Neural progenitor cell (in vitro differentiated cells): ENCODE data around the gene BCAR1. TPM values are rescaled to one million over a fixed set of nuclear protein-coding genes. Genes with fewer than 3 reads are reported as not detected.
"Not testable (repeated sequence)": the region's sequence is repeated elsewhere in the genome, so short reads cannot be mapped to it uniquely, and the experiment has no call there.

ENCODE experiments used
- DNase-seq: peaks from one replicate; pipeline ENCODE4 v3.0.0-alpha.2; 2016; ENCODE audit warnings: low spot score
- H2AFZ ChIP-seq: fragments of 200-600 bp; sonication (generic); replicated peaks from 2 replicates; pipeline ENCODE4 v1.6.1; 2016; ENCODE audit warnings: antibody characterized with exemption
- H3F3A ChIP-seq: fragments of 200-600 bp; sonication (generic); 2 replicates; pipeline ENCODE4 v1.6.1; 2016; ENCODE audit warnings: antibody characterized with exemption, low read depth
- H3K27ac ChIP-seq: fragments of 200-600 bp; sonication (generic); 2 replicates; pipeline ENCODE4 v1.5.1; 2016; ENCODE audit warnings: mild to moderate bottlenecking
- H3K27me3 ChIP-seq: fragments of 200-600 bp; sonication (generic); 2 replicates; pipeline ENCODE4 v1.6.1; 2016; ENCODE audit warnings: mild to moderate bottlenecking, moderate library complexity
- H3K36me3 ChIP-seq: fragments of 200-600 bp; sonication (generic); 2 replicates; pipeline ENCODE4 v1.5.1; 2016
- H3K4me1 ChIP-seq: fragments of 200-600 bp; sonication (generic); 2 replicates; pipeline ENCODE4 v1.6.1; 2016; ENCODE audit warnings: mixed run types
- H3K4me2 ChIP-seq: fragments of 200-600 bp; sonication (generic); 2 replicates; pipeline ENCODE4 v1.6.1; 2016
- H3K4me3 ChIP-seq: fragments of 200-600 bp; sonication (generic); 2 replicates; pipeline ENCODE4 v1.5.1; 2016
- H3K79me2 ChIP-seq: fragments of 200-600 bp; sonication (generic); 2 replicates; pipeline ENCODE4 v1.6.1; 2016; ENCODE audit warnings: low read depth
- H3K9ac ChIP-seq: fragments of 200-600 bp; sonication (generic); 2 replicates; pipeline ENCODE4 v1.6.1; 2016
- H3K9me3 ChIP-seq: fragments of 200-600 bp; sonication (generic); 2 replicates; pipeline ENCODE4 v1.5.1; 2016; ENCODE audit warnings: low read depth
- H4K20me1 ChIP-seq: fragments of 200-600 bp; sonication (generic); 2 replicates; pipeline ENCODE4 v1.6.1; 2016; ENCODE audit warnings: low read depth
- H3K27ac Mint-ChIP-seq: 3 replicates; pipeline ENCODE4 v1.8.0; 2021; ENCODE audit warnings: mixed read lengths
- H3K27me3 Mint-ChIP-seq: 2 replicates; pipeline ENCODE4 v1.8.0; 2022; ENCODE audit warnings: low read depth, mild to moderate bottlenecking, inconsistent platforms, moderate library complexity, mixed read lengths; ENCODE audit not compliant: insufficient read depth
- H3K36me3 Mint-ChIP-seq: 3 replicates; pipeline ENCODE4 v1.8.0; 2021; ENCODE audit warnings: mixed read lengths
- H3K4me1 Mint-ChIP-seq: 3 replicates; pipeline ENCODE4 v1.8.0; 2021; ENCODE audit warnings: mixed read lengths
- H3K4me3 Mint-ChIP-seq: 3 replicates; pipeline ENCODE4 v1.8.0; 2021; ENCODE audit warnings: mild to moderate bottlenecking, moderate library complexity, mixed read lengths
- H3K9me3 Mint-ChIP-seq: 3 replicates; pipeline ENCODE4 v1.8.0; 2020; ENCODE audit warnings: mixed read lengths
- EZH2 ChIP-seq: fragments of 200-600 bp; sonication (generic); IDR thresholded peaks from 2 replicates; pipeline ENCODE4 v1.6.1; 2017; ENCODE audit warnings: antibody characterized with exemption, mild to moderate bottlenecking, moderate library complexity
- EZH2phosphoT487 ChIP-seq: fragments of 200-600 bp; sonication (generic); IDR thresholded peaks from 2 replicates; pipeline ENCODE4 v1.6.1; 2017; ENCODE audit warnings: antibody characterized with exemption
- total RNA-seq: library from RNA; depleted of rRNA; stranded (reverse); fragments of >200 nt; gene quantifications from 2 replicates; pipeline ENCODE4 v1.2.3, GENCODE V29; 2015; ENCODE audit warnings: low replicate concordance
- TF ChIP-seq, protein P1 (sequence below): fragments of 200-600 bp; sonication (generic); IDR thresholded peaks from 2 replicates; pipeline ENCODE4 v1.5.1; 2017; ENCODE audit warnings: antibody characterized with exemption, mild to moderate bottlenecking

Gene BCAR1
- total RNA-seq, 1 donor from 2014 or later, result 10.9 TPM

- Histone ChIP-seq H3K4me1 (peaks cover 39% of the 10 kb centered on the region), H3K27ac (no peak overlapping the region), H4K20me1 (peaks cover 75% of the 10 kb centered on the region), H3K27me3 (no peaks in the 10 kb centered on the region), H3K36me3 (no peaks in the 10 kb centered on the region), H3K9ac (no peak overlapping the region), H2AFZ (no peak overlapping the region), H3K4me3 (no peak overlapping the region), H3K4me2 (no peak overlapping the region), H3K9me3 (no peaks in the 10 kb centered on the region), H3K79me2 (peaks cover 48% of the 10 kb centered on the region), H3F3A (peaks cover 6% of the 10 kb centered on the region)
- H3K27me3 Mint-ChIP-seq, result peaks cover 8% of the 10 kb centered on the region
- DNase-seq, result no peak
- peaks cover 16% of the 10 kb centered on the region for H3K36me3 Mint-ChIP-seq
- no peaks in the 10 kb centered on the region for H3K9me3 Mint-ChIP-seq
- no peak for TF ChIP-seq EZH2phosphoT487
- TF ChIP-seq EZH2, result no peak
- TF ChIP-seq, protein P1, sequence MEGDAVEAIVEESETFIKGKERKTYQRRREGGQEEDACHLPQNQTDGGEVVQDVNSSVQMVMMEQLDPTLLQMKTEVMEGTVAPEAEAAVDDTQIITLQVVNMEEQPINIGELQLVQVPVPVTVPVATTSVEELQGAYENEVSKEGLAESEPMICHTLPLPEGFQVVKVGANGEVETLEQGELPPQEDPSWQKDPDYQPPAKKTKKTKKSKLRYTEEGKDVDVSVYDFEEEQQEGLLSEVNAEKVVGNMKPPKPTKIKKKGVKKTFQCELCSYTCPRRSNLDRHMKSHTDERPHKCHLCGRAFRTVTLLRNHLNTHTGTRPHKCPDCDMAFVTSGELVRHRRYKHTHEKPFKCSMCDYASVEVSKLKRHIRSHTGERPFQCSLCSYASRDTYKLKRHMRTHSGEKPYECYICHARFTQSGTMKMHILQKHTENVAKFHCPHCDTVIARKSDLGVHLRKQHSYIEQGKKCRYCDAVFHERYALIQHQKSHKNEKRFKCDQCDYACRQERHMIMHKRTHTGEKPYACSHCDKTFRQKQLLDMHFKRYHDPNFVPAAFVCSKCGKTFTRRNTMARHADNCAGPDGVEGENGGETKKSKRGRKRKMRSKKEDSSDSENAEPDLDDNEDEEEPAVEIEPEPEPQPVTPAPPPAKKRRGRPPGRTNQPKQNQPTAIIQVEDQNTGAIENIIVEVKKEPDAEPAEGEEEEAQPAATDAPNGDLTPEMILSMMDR, result no peak
- H3K27ac Mint-ChIP-seq, result no peak overlapping the region
- no peak overlapping the region for H3K4me3 Mint-ChIP-seq
- H3K4me1 Mint-ChIP-seq, result peaks cover 56% of the 10 kb centered on the region
Measured at GRCh38 chr16:75241955-75242354, 9.5 kb downstream of the BCAR1 start.

- H3K9me3 ChIP-seq, result no peaks in the 10 kb centered on the region
- DNase-seq, result no peak
- no peaks in the 10 kb centered on the region for H3K27me3 ChIP-seq
- H3K4me2 ChIP-seq, result no peak overlapping the region
- peaks cover 5% of the 10 kb centered on the region for H3F3A ChIP-seq
- H3K27ac ChIP-seq, result no peak overlapping the region
- Mint-ChIP-seq H3K27ac (no peak overlapping the region), H3K36me3 (peaks cover 17% of the 10 kb centered on the region), H3K4me3 (no peak overlapping the region), H3K27me3 (peaks cover 7% of the 10 kb centered on the region), H3K9me3 (no peaks in the 10 kb centered on the region), H3K4me1 (peaks cover 50% of the 10 kb centered on the region)
- no peak overlapping the region for H3K4me3 ChIP-seq
- TF ChIP-seq, protein P1, result no peak
- TF ChIP-seq EZH2 (no peak), EZH2phosphoT487 (no peak)
- H3K79me2 ChIP-seq, result peaks cover 43% of the 10 kb centered on the region
- peaks cover 37% of the 10 kb centered on the region for H3K4me1 ChIP-seq
- no peak overlapping the region for H2AFZ ChIP-seq
- peaks cover 70% of the 10 kb centered on the region for H4K20me1 ChIP-seq
- no peak overlapping the region for H3K9ac ChIP-seq
- H3K36me3 ChIP-seq, result no peaks in the 10 kb centered on the region
Measured at GRCh38 chr16:75241412-75241811, 10.0 kb downstream of the BCAR1 start.

- Mint-ChIP-seq H3K27ac (peak overlapping the region; percentile 39), H3K4me1 (peaks cover 46% of the 10 kb centered on the region), H3K36me3 (peaks cover 23% of the 10 kb centered on the region)
- not testable (repeated sequence) for H3K4me3 Mint-ChIP-seq, H3K27ac ChIP-seq, DNase-seq, H3F3A ChIP-seq, H3K9ac ChIP-seq, H3K36me3 ChIP-seq, H2AFZ ChIP-seq, H3K9me3 ChIP-seq, H3K4me3 ChIP-seq, H3K27me3 Mint-ChIP-seq, H3K27me3 ChIP-seq, H3K9me3 Mint-ChIP-seq, H3K4me2 ChIP-seq
- peaks cover 36% of the 10 kb centered on the region for H3K79me2 ChIP-seq
- peaks cover 62% of the 10 kb centered on the region for H4K20me1 ChIP-seq
- H3K4me1 ChIP-seq, result peaks cover 32% of the 10 kb centered on the region
Measured at GRCh38 chr16:75240633-75241032, 10.8 kb downstream of the BCAR1 start.

- H3K27me3 Mint-ChIP-seq, result peaks cover 7% of the 10 kb centered on the region
- Histone ChIP-seq H4K20me1 (peaks cover 54% of the 10 kb centered on the region), H3K4me1 (peaks cover 22% of the 10 kb centered on the region), H3K36me3 (no peaks in the 10 kb centered on the region), H3K27ac (no peak overlapping the region), H3K9me3 (no peaks in the 10 kb centered on the region), H3K9ac (no peak overlapping the region), H3K27me3 (no peaks in the 10 kb centered on the region), H3K4me3 (no peak overlapping the region), H3K4me2 (no peak overlapping the region), H2AFZ (no peak overlapping the region), H3F3A (peaks cover 2% of the 10 kb centered on the region), H3K79me2 (peaks cover 26% of the 10 kb centered on the region)
- DNase-seq, result no peak
- no peaks in the 10 kb centered on the region for H3K9me3 Mint-ChIP-seq
- H3K27ac Mint-ChIP-seq, result no peak overlapping the region
- no peak overlapping the region for H3K4me3 Mint-ChIP-seq
- peaks cover 39% of the 10 kb centered on the region for H3K4me1 Mint-ChIP-seq
- peaks cover 23% of the 10 kb centered on the region for H3K36me3 Mint-ChIP-seq
- TF ChIP-seq EZH2phosphoT487 (no peak), EZH2 (no peak)
- TF ChIP-seq, protein P1, result no peak
Measured at GRCh38 chr16:75239542-75240122, 11.8 kb downstream of the BCAR1 start.
